Right atrium auricular region (tissue), 2 donors: ENCODE measurements around the gene BCOR. TPM values are rescaled to one million over a fixed set of nuclear protein-coding genes. Genes with fewer than 3 reads are reported as not detected.

Source experiments
- DNase-seq: peaks from one replicate; pipeline ENCODE4 v3.0.0-alpha.2; 2019; ENCODE audit warnings: low spot score
- H3K27ac ChIP-seq, 2 donors: fragments of 200-600 bp; sonication (generic); 1 replicate in 1 of 2; 2 replicates in 1 of 2; pipeline ENCODE4 v1.5.1; 2016 to 2019
- H3K27me3 ChIP-seq, 2 donors: fragments of 200-600 bp; sonication (generic); one replicate each; pipeline versions ENCODE4 v1.5.1 to v1.6.0; 2017 to 2019
- H3K36me3 ChIP-seq: fragments of 200-600 bp; sonication (generic); one replicate; pipeline ENCODE4 v1.5.1; 2016
- H3K4me1 ChIP-seq, 2 donors: fragments of 200-600 bp; sonication (generic); one replicate each; pipeline versions ENCODE4 v1.5.1 to v1.6.0; 2017 to 2019
- H3K4me3 ChIP-seq, 2 donors: fragments of 200-600 bp; sonication (generic); 1 replicate in 1 of 2; 2 replicates in 1 of 2; pipeline ENCODE4 v1.5.1; 2017 to 2019; ENCODE audit warnings: mild to moderate bottlenecking in 1 of 2, moderate library complexity in 1 of 2
- H3K9me3 ChIP-seq, 2 donors: fragments of 200-600 bp; sonication (generic); one replicate each; pipeline ENCODE4 v1.5.1; 2019
- CTCF ChIP-seq, 2 donors: fragments of 200-600 bp; sonication (generic); IDR thresholded peaks; one replicate each; pipeline ENCODE4 v1.5.1; 2019; ENCODE audit warnings: antibody characterized with exemption in 2 of 2
- total RNA-seq, 2 donors: library from RNA; depleted of rRNA; stranded (reverse); fragments of >200 nt; gene quantifications; one replicate each; pipeline ENCODE4 v1.1.0, GENCODE V29; 2016

The BCOR gene
- total RNA-seq, 2 donors from 2014 or later = 24.3 to 37.1 TPM

GRCh38 chrX:40055495-40055894, 42.3 kb downstream of the BCOR start:
- Histone ChIP-seq H3K4me3 (no peak overlapping the region), H3K4me1 (no peaks in the 10 kb centered on the region), H3K9me3 (peaks cover 8 to 25% of the 10 kb centered on the region in 2 donors), H3K36me3 (peaks cover 69% of the 10 kb centered on the region), H3K27me3 (no peaks in the 10 kb centered on the region), H3K27ac (no peak overlapping the region)
- DNase-seq = no peak
- no peak for TF ChIP-seq CTCF (IDR thresholded peaks at IDR 0.05)

GRCh38 chrX:40054793-40055192, 43.0 kb downstream of the BCOR start:
- DNase-seq = no peak
- H3K27me3 ChIP-seq = no peaks in the 10 kb centered on the region
- TF ChIP-seq CTCF (IDR thresholded peaks at IDR 0.05) = no peak
- peaks cover 11 to 32% of the 10 kb centered on the region in 2 donors for H3K9me3 ChIP-seq
- peaks cover 76% of the 10 kb centered on the region for H3K36me3 ChIP-seq
- H3K4me3 ChIP-seq = no peak overlapping the region
- H3K4me1 ChIP-seq = no peaks in the 10 kb centered on the region
- no peak overlapping the region for H3K27ac ChIP-seq

- peaks cover 11 to 63% of the 10 kb centered on the region in 2 donors for H3K9me3 ChIP-seq
- TF ChIP-seq CTCF (IDR thresholded peaks at IDR 0.05) = no peak
- H3K4me1 ChIP-seq = no peaks in the 10 kb centered on the region
- DNase-seq = no peak
- no peak overlapping the region for H3K27ac ChIP-seq
- H3K36me3 ChIP-seq = peaks cover 71% of the 10 kb centered on the region
- H3K27me3 ChIP-seq = no peaks in the 10 kb centered on the region
- H3K4me3 ChIP-seq = no peak overlapping the region
Measured at GRCh38 chrX:40050532-40050931, 47.2 kb downstream of the BCOR start.

GRCh38 chrX:40049084-40049641, 48.6 kb downstream of the BCOR start:
- no peak overlapping the region for H3K4me3 ChIP-seq
- DNase-seq = no peak
- H3K27me3 ChIP-seq = no peaks in the 10 kb centered on the region
- peaks cover 11 to 63% of the 10 kb centered on the region in 2 donors for H3K9me3 ChIP-seq
- H3K4me1 ChIP-seq = no peaks in the 10 kb centered on the region
- H3K36me3 ChIP-seq = peaks cover 58% of the 10 kb centered on the region
- no peak overlapping the region for H3K27ac ChIP-seq
- TF ChIP-seq CTCF (IDR thresholded peaks at IDR 0.05) = no peak

- Histone ChIP-seq H3K4me3 (no peak overlapping the region), H3K9me3 (peaks cover 11 to 57% of the 10 kb centered on the region in 2 donors), H3K36me3 (peaks cover 42% of the 10 kb centered on the region), H3K27ac (no peak overlapping the region), H3K4me1 (no peaks in the 10 kb centered on the region), H3K27me3 (no peaks in the 10 kb centered on the region)
- no peak for DNase-seq
- no peak for TF ChIP-seq CTCF (IDR thresholded peaks at IDR 0.05)
Measured at GRCh38 chrX:40047485-40047884, 50.3 kb downstream of the BCOR start.

GRCh38 chrX:40043895-40044294, 53.9 kb downstream of the BCOR start:
- Histone ChIP-seq H3K27ac (no peak overlapping the region), H3K27me3 (no peaks in the 10 kb centered on the region), H3K4me3 (no peak overlapping the region), H3K4me1 (no peaks in the 10 kb centered on the region), H3K9me3 (peaks cover 0 to 22% of the 10 kb centered on the region in 2 donors), H3K36me3 (peaks cover 7% of the 10 kb centered on the region)
- no peak for DNase-seq
- no peak for TF ChIP-seq CTCF (IDR thresholded peaks at IDR 0.05)
